ENCODE data around the gene MAP2K5. TPM values are rescaled to one million over a fixed set of nuclear protein-coding genes. Genes with fewer than 3 reads are reported as not detected.

The MAP2K5 gene
- total and polyA plus RNA-seq, 9 of the 15 experiments (the other 6 are each of a cell fraction or from before 2014, with no cell fraction given): 0.41 to 16.5 (median 7.5) TPM

GRCh38 chr15:67595572-67595971 is 53.1 kb downstream of the MAP2K5 start (continued):
- TF ChIP-seq, protein P1, sequence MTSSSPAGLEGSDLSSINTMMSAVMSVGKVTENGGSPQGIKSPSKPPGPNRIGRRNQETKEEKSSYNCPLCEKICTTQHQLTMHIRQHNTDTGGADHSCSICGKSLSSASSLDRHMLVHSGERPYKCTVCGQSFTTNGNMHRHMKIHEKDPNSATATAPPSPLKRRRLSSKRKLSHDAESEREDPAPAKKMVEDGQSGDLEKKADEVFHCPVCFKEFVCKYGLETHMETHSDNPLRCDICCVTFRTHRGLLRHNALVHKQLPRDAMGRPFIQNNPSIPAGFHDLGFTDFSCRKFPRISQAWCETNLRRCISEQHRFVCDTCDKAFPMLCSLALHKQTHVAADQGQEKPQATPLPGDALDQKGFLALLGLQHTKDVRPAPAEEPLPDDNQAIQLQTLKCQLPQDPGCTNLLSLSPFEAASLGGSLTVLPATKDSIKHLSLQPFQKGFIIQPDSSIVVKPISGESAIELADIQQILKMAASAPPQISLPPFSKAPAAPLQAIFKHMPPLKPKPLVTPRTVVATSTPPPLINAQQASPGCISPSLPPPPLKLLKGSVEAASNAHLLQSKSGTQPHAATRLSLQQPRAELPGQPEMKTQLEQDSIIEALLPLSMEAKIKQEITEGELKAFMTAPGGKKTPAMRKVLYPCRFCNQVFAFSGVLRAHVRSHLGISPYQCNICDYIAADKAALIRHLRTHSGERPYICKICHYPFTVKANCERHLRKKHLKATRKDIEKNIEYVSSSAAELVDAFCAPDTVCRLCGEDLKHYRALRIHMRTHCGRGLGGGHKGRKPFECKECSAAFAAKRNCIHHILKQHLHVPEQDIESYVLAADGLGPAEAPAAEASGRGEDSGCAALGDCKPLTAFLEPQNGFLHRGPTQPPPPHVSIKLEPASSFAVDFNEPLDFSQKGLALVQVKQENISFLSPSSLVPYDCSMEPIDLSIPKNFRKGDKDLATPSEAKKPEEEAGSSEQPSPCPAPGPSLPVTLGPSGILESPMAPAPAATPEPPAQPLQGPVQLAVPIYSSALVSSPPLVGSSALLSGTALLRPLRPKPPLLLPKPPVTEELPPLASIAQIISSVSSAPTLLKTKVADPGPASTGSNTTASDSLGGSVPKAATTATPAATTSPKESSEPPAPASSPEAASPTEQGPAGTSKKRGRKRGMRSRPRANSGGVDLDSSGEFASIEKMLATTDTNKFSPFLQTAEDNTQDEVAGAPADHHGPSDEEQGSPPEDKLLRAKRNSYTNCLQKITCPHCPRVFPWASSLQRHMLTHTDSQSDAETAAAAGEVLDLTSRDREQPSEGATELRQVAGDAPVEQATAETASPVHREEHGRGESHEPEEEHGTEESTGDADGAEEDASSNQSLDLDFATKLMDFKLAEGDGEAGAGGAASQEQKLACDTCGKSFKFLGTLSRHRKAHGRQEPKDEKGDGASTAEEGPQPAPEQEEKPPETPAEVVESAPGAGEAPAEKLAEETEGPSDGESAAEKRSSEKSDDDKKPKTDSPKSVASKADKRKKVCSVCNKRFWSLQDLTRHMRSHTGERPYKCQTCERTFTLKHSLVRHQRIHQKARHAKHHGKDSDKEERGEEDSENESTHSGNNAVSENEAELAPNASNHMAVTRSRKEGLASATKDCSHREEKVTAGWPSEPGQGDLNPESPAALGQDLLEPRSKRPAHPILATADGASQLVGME (CRISPR knock-in tag; IDR thresholded peaks at IDR 0.05): no peak
- TF ChIP-seq ZNF175 (CRISPR knock-in tag; IDR thresholded peaks at IDR 0.05; ENCODE audit: low read depth) (no peak), ZNF76 (CRISPR knock-in tag; IDR thresholded peaks at IDR 0.05; ENCODE audit: borderline replicate concordance) (no peak)
- TF ChIP-seq, protein P2, sequence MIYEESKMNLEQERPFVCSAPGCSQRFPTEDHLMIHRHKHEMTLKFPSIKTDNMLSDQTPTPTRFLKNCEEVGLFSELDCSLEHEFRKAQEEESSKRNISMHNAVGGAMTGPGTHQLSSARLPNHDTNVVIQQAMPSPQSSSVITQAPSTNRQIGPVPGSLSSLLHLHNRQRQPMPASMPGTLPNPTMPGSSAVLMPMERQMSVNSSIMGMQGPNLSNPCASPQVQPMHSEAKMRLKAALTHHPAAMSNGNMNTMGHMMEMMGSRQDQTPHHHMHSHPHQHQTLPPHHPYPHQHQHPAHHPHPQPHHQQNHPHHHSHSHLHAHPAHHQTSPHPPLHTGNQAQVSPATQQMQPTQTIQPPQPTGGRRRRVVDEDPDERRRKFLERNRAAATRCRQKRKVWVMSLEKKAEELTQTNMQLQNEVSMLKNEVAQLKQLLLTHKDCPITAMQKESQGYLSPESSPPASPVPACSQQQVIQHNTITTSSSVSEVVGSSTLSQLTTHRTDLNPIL (CRISPR knock-in tag; IDR thresholded peaks at IDR 0.05): no peak
